DMS153 treated with DMSO at 0.1 percent for 48 hours (cell line): ENCODE data around the gene LHFPL3.
A peak's percentile ranks its signal among the peaks of the same experiment; 100 is the strongest.
"Not testable (repeated sequence)": the region's sequence is repeated elsewhere in the genome, so short reads cannot be mapped to it uniquely, and the experiment has no call there.

Experiments used
- DNase-seq: peaks from one replicate; lab custom pipeline; 2025; ENCODE audit not compliant: unreplicated experiment; lab: John Stamatoyannopoulos, UW

Gene LHFPL3

DNA sequence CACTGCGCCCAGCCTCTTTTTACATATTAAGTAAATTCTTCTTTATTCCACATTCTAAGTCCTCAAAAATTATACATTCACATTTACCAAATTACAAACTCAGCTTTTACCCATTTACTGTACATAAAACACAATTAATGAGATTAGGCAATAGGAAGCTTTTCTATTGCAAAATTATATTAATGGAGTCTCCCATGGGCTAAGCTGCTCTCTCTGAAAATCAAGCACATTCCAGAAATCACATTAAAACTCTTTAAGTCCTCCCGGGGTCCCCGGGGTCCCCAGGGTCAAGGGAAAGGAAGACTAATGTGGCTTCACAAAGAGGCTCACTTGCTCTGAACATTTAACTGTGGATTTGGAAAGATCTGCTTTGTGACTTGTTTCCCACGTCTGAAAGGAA is 558.2 kb downstream of the LHFPL3 start:
- no peak for DNase-seq

DNA sequence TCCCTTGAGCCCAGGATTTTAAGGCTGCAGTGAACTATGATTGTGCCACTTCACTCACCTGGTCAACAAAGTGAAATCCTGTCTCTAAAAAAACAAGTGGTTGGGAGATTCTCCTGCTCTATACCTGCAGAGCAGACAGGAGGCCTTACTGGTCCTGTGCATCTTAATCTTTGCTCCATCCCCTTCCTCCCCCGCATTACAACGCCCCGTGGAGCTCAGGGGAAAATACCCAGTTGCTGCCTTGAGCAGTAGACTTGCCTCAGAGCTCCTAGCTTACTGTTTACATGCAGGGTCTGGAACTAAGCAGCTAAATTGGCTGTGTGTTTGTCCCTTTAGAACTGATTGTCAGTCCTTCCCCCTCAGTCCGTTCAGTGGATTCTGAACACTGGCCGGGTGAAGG is 561.8 kb downstream of the LHFPL3 start:
- no peak for DNase-seq

DNA sequence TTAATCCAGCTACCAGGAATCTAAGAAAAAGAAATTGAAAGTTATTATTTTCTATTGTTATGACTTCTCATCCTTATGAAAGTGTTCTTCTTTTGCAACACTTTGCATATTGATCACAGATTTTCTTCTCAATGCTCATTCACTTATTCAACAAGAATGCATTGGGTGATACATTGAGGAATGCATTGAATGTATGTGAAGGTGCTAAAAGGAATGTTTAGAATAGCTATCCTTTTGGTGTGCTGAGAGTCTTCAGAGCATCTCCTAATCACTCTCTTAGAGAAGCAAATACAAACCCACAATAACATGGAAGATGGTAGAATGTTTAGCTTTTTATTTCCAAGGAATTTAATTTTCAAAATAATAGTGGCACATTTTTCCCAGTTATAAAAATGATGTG is 563.5 kb downstream of the LHFPL3 start:
- DNase-seq = no peak

DNA sequence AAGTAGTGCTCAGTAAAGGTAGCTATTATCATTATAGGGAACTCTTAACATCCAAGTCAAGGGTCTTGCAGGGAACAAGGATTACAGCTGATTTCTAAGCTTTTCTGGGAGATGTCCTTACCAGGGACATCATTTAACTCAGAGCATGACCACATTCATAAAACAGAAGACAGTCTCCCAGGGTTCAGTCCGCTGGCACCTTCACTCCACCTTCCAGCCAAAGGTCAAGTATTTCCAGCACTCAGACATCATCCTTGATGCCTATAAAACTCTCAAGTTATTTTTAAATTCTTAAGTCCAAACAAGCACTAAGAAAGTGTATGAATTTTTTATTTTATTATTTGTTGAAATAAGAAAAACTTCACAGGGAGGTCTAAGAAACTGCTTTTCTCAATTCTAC is 565.9 kb downstream of the LHFPL3 start:
- no peak for DNase-seq

DNA sequence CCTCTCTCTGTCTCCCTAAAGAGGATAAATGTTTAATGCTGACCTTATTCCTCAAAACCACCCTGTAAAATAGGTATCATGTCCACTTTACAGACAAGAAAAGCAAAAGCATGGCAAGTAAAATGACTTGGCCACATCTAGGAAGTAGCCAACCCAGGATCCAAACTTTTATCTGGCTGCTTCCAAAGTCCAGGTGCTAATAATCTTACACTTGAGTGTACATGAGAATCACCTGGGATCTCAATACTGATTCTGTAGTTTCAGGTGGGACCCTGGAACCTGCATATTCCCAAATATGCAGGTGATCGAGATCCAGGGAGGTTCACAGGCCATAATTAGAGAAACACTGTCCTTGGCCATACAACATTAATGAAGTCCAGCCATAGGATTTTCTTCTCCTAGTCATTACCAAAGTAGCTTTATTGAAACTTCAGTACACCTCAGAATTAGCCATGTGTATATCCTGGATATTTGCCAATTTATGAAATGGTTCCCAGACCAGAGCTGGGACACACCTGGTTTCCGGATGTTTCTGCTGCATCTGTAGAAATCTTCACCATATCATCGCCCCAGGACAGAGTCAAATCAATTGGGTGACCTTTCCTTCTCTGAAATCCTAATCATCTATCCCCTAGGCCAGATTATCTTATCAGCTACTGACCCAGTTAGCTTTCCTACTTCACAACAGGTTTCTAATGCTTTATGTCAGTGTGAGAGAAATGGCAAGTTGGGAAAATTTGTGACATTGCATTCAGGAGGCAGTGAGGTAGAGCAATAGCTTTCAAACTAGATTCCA is 566.5 kb downstream of the LHFPL3 start:
- DNase-seq = no peak

DNA sequence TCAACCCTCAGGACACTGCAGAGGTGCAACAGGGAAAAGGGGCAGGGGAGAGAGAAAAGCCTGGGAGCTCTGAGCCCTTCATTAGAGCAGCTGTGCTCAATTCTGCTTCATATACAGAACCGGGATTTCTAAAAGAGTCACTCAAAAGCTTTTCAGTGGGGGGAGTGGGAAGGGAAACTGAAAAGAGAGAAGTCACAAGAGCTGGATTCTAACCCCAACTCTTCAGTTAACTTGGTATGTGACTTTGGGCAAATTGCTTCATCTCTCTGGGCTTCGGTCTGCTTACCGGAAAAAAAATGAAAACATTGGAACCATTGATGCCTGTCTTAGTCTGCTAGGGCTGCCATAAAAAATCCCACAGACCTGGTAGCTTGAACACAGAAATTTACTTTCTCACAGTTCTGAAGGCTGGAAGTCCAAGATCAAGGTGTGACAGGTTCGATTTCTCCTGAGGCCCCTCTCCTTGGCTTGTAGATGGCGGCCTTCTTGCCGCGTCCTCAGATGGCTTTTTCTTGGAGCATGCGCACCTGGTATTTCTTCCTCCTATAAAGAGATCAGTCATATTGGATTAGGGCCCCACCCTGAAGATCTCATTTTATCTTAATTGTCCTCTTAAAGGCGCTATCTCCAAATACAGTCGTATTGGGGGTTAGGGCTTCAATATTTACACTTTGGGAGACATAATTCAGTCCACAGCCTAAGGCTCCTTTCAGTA is 567.3 kb downstream of the LHFPL3 start:
- DNase-seq = no peak

DNA sequence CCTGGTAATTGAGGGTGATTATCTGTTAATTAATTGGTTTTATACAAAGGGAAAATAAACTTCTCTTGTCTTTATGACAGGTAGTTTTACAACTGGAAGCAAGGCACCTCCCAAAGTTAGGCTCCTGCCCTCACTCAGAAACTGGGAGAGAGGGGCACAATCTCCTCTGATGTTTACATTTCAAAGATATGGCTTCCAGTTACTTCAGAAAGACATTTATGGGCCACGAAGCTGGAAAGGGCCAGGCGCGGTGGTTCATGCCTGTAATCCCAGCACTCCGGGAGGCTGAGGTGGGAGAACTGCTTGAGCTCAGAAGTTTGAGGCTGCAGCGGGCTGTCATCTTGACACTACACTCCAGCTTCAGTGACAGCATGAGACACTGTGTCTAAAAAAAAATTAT is 570.0 kb downstream of the LHFPL3 start:
- DNase-seq = no peak

DNA sequence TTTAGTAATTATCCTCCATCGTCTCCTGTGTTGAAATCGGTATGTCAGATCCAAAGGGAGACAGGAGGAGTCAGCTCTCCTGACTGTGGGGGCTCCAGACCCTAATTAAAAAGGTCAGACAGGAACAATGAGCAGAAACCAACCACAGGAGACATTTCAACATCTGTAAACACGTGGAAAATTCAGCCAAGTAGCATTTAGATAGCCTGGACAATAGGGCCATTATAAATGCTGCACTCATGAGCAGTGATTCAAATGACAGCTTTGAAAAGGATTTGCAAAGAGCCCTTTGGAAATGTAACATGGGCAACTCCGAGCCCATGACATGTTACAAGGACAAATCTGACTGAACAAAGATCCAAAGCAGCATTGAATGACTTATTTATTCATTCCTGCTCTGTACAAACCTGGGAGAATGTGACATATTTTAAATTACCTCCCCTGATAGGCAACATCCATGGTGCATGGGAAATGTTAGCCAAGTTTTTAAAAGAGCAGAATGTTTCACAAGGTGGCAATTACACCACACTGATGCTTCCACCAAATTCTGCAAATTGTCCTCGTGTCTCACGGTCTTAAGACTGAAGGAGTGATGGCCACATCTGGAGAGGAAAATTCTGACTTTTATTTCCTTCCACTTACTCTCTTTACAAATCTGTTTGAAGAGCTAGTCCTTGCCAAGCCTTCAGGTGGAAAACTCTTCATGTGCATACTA is 572.3 kb downstream of the LHFPL3 start:
- DNase-seq = no peak

DNA sequence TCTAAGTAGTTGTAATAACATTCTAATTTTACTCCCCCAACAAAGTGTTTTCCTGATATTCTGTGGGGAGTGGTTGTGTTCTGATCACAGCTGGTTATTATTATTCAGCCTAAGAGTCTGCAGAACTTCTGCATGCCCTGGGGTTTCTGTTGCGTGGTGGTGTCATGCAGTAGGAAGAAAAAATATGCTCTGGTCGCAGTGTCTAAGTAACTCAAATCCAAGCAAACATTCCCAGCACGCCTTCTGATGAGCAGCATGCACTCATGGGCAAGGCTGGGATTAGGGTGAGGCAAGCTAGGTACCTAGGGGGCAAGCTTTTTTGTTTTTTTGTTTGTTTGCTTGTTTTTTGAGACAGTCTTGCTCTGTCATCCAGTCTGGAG is 572.8 kb downstream of the LHFPL3 start:
- no peak for DNase-seq

DNA sequence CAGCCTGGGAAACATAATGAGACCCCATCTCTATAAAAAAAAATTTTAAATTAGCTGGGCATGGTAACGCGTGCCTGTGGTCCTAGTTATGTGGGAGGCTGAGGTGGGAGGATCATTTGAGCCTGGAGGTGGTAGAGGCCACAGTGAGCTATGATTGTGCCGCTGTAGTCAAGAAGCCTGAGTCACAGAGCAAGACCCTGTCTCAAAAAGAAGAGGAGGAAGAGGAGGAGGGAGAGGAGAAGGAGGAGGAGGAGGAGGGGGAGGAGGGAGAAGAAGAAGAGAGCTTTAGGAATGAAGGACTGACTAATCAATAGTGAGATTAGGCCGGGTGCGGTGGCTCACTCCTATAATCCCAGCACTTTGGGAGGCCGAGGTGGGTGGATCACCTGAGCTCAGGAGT is 573.8 kb downstream of the LHFPL3 start:
- DNase-seq = no peak

DNA sequence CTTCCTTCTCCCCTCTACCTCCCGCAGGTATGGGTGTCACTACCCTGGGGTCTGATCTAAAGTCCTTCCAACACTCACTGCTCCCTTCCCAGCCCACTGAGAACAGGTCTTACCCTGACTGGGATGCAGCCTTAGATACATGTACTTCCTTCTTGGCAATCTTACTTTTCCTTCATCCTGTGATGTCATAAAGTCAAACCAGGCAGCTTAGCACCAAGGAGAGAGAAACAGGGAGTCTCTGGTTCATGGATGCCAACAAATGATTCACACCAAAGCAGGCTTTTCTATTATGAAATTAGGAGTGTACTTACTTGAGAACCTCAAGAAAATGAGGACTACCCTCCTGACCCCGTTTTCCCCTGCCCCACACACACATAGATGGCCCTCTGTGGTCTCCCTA is 574.6 kb downstream of the LHFPL3 start:
- no peak for DNase-seq

DNA sequence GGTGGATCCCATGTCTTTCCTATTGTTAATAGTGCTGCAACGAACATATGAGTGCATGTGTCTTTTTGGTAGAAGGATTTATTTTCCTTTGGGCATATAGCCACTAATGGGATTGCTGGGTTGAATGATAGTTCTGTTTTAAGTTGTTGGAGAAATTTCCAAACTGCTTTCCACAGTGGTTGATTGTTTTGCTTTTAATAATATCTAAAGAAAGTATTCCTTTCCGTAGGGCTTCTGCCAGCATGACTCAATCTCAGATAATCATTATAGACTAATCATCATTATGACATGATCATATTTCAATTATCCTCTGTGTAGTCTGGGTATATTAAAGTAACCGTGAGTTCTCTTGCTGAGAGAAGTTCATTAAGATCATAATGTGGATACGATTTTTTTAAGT is 575.4 kb downstream of the LHFPL3 start:
- DNase-seq = no peak

DNA sequence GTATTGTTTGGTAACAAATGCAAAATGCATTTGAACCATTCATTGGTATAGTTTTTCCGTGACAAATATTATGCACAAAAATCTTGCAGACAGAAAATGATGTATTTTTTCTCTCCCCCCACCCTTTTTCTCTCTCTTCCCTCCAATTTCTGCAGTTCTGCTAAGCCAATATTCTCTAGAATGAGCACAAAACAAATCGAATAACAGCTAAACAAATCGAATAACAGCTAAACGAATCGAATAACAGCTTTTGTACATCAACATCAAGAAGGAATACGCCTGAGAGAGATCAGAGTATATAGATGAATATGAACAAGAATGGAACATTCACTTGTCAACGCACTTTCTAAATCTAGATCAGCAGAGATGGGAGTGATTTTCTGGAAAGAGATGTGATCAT is 577.6 kb downstream of the LHFPL3 start:
- DNase-seq = no peak

DNA sequence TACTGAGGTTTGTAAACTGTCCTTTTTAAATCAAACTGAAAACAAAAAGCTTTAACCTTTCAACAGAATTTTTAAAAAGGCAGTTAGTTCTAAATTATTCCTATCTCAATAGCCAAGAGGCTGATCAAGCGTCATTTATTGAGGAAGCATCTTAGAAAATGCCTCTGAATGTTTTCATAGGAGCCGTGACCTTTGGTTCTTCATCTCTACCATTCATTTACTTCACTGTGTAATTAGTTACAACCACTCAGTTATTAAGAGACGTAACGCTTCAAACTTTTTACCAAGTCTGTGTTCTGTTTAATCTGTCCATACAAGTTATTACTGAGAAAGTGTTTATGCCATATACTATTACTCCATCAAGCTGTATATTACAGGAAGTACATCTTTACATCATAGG is 578.2 kb downstream of the LHFPL3 start:
- DNase-seq = no peak

DNA sequence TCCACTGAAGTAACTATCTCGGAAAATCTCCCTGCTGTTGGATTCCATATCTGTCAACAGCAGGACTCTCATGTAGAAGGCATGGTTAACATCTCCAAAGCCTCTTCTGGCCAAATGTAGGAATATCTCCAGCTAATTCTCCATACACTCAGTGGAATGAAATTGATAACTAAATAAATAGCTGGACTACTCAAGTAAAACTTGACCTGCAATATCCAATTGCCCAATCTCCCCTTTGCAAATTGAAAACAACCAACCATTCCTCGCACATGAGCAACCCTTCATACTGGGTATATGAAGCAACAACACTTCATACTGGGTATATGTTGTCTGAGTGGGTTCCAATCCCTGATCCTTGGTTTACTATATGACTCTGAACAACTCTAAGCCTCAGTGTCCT is 580.2 kb downstream of the LHFPL3 start:
- no peak for DNase-seq

DNA sequence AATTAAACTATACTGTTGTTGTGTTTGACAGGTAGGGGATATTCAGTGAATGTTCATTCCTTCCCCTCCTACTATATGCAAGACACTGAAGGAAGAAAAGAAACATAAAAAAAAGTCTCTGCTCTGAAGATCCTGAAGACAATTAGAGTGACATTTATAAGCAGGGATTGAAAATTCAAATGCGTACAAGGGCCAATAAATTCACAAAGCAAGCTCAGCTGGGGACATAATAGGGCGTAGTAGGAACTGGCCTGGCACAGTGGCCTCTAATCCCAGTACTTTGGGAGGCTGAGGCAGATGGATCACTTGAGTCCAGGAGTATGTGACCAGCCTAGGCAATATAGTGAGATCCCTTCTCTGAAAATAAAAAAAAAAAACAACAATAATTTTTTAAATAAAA is 580.7 kb downstream of the LHFPL3 start:
- DNase-seq = no peak

DNA sequence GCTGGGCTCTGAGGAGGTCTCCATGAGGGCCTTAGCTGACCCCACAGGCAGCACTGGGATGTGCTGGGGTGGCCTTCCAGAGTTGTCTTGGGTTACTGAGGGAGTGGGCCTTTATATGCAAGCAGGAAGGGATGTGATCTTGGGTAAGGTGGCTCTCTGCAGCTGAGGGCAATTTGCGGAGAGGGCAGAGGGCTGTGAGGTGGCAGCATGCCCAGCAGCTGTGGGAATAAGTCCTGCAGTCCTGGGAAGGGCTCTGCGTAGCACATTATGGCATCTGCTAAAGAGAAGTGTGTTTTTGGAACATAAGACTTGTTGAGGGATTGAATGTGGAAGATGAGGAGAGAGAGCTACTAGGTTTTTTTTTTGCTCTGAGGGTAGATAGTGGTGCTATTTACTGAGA is 586.0 kb downstream of the LHFPL3 start:
- no peak for DNase-seq

DNA sequence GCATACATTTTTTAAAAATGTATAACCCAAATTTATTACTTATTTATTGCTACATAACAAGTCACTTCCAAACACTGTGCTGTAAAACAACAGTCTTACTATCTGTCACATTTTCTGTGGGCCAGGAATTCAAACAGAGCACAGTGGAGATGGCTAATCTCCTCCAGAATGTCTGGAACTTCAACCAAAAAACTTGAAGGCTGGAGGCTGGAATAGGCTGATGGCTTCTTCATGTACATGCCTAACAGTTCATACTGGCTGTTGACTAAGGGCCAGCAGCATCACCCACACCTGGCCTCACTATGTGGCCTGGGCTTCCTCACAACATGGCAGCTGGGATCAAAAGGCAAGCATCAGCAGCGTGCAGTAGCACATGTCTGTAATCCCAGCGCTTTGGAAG is 593.2 kb downstream of the LHFPL3 start:
- DNase-seq = no peak

DNA sequence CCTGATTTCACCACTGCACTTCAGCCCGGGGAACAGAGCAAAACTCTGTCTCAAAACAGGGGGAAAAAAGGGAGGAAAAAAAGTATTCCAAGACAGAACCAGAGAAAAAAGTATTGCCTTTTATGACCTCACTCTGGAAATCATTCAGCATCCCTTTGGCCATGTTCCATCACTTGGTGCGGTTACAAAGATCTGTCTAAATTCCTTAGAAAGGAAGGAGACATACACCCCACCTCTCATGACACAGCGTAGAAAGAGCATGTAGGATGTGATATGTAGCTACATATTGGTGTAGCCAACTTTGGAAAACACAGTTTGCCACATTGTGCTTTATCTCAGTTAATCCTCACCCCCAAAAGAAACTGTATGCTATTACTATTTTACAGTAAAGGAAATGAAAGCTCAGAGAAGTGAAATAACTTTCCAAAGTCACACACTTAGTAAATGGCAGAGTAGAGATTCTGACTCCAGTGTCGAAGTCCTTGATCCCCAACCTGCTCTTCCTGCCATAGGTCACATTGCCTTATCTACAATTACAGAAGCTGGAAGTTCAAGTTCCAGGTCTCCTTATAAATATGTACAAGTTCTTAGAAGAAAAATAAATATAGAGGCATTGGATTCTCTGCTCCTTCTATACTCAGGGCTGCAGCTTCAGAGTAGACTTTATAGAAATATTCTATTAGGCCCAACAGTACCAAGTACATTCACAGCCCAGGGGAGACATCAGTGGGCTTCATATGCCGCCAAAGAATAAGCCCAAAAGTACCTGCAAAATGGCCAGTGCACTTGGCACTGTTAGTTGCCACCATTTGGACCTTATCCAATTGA is 594.0 kb downstream of the LHFPL3 start:
- no peak for DNase-seq

DNA sequence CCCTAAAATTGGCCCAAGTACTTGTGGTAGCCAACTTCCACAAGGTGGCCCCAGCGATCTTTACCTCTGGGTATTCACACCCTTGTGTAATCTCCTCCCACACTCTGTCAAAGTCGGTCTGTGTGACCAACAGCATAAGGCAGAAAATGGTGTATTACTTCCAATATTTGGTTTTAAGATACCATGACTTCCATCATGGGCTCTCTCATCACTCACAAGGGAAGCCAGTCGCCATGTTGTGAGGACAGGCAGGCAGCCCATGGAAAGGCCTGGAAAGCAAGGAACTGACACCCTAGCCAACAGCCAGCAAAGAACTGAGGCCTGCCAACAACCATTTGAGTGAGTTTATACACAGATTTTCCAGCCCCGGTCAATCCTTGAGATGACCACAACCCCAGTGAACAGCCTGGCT is 594.6 kb downstream of the LHFPL3 start:
- DNase-seq = peak; percentile 68

DNA sequence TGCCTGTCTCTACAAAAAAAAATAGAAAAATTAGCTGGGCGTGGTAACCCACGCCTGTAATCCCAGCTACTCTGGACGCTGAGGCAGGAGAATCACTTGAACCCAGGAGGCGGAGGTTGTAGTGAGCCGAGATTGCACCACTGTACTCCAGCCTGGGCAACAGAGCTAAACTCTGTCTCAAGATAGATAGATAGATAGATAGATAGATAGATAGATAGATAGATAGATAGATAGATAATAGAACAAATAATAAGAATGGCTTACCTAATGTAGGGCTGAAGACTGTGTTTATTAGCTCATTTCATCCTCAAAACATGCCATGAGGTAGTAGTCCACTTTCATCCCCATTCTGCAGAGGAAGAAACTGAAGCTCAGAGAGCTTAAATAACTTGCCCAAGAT is 597.8 kb downstream of the LHFPL3 start:
- DNase-seq = not testable (repeated sequence)
